Measurements from ENCODE around the gene HAAO. TPM values are rescaled to one million over a fixed set of nuclear protein-coding genes. Genes with fewer than 3 reads are reported as not detected.
A peak's percentile ranks its signal among the peaks of the same experiment; 100 is the strongest.

Gene HAAO
- total and polyA plus RNA-seq, 2 of the 13 experiments (the other 11 are each of a cell fraction or from before 2014, with no cell fraction given): 36.1 to 42.7 TPM

DNA sequence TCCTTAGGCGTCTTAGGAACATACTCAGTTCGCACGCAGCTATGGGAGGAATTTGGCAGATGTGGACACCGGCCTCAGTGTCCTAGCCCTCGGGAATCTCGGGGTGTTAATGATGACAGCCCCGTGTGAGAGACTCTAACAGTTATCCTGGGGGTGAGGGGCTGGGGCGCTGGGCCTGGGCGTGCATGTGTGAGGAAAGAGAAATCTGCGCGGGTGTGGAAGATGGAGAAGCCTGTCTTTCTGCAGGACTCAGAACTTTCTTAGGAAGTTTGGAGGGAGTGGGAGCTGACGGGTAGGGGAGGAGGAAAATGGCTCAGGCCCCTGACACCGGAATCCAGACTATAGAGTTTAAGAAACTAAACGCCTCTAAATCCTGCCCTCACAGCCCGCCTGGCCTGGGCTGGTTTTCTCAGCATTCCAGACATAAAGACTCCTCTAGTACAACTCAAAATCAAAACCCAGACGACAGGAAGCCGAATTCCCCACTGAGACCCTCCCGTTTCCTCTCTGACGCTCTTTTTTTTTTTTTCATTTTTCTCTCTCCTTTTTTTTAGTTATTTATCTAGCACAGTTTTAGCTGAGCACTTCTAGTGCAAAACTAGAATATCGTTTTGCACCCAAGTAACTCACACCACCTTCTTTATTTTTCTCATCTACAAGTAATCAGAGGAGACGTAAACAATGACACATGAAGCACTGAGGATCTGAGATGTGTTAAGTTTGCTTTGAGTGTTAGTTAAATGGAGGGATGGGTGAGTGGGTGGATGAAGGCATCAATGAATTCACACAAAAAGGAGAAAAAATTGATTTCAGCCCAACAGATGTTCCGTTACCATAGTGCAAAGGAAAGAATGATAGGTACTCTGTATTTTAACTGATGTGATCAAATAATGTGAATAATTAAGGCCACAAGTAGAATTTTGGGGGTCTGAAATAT lies 1.2 kb upstream of the HAAO start (continued):
- TF ChIP-seq, protein P1, sequence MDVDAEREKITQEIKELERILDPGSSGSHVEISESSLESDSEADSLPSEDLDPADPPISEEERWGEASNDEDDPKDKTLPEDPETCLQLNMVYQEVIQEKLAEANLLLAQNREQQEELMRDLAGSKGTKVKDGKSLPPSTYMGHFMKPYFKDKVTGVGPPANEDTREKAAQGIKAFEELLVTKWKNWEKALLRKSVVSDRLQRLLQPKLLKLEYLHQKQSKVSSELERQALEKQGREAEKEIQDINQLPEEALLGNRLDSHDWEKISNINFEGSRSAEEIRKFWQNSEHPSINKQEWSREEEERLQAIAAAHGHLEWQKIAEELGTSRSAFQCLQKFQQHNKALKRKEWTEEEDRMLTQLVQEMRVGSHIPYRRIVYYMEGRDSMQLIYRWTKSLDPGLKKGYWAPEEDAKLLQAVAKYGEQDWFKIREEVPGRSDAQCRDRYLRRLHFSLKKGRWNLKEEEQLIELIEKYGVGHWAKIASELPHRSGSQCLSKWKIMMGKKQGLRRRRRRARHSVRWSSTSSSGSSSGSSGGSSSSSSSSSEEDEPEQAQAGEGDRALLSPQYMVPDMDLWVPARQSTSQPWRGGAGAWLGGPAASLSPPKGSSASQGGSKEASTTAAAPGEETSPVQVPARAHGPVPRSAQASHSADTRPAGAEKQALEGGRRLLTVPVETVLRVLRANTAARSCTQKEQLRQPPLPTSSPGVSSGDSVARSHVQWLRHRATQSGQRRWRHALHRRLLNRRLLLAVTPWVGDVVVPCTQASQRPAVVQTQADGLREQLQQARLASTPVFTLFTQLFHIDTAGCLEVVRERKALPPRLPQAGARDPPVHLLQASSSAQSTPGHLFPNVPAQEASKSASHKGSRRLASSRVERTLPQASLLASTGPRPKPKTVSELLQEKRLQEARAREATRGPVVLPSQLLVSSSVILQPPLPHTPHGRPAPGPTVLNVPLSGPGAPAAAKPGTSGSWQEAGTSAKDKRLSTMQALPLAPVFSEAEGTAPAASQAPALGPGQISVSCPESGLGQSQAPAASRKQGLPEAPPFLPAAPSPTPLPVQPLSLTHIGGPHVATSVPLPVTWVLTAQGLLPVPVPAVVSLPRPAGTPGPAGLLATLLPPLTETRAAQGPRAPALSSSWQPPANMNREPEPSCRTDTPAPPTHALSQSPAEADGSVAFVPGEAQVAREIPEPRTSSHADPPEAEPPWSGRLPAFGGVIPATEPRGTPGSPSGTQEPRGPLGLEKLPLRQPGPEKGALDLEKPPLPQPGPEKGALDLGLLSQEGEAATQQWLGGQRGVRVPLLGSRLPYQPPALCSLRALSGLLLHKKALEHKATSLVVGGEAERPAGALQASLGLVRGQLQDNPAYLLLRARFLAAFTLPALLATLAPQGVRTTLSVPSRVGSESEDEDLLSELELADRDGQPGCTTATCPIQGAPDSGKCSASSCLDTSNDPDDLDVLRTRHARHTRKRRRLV (CRISPR knock-in tag; IDR thresholded peaks at IDR 0.05): 0 out of 2 replicates have a peak, but pooled peaks have one; percentile 36
- TF ChIP-seq YY1 (IDR thresholded peaks at IDR 0.05; ENCODE audit: insufficient read depth, insufficient replicate concordance, low read depth, low read length): peak; percentile 9
- no peak for TF ChIP-seq SSRP1 (CRISPR knock-in tag; IDR thresholded peaks at IDR 0.05)
- TF ChIP-seq ARHGAP35 (CRISPR knock-in tag; IDR thresholded peaks at IDR 0.05; ENCODE audit: borderline replicate concordance): 0 out of 2 replicates have a peak, but pooled peaks have one; percentile 12
- TF ChIP-seq ZNF883 (CRISPR knock-in tag; IDR thresholded peaks at IDR 0.05; ENCODE audit: not compliant biosample characterization): peak; percentile 1
- TF ChIP-seq ZNF34 (CRISPR knock-in tag; IDR thresholded peaks at IDR 0.05; ENCODE audit: borderline replicate concordance): no peak
- TF ChIP-seq SNAPC2 (CRISPR knock-in tag; IDR thresholded peaks at IDR 0.05): no peak
- TF ChIP-seq SMARCE1 (IDR thresholded peaks at IDR 0.05; ENCODE audit: borderline replicate concordance): no peak
- no peak for TF ChIP-seq ZNF816 (CRISPR knock-in tag; IDR thresholded peaks at IDR 0.05; ENCODE audit: borderline replicate concordance)
- TF ChIP-seq ZNF747 (CRISPR knock-in tag; IDR thresholded peaks at IDR 0.05; ENCODE audit: borderline replicate concordance): 0 out of 2 replicates have a peak, but pooled peaks have one; percentile 3
- no peak for TF ChIP-seq NBN (conservative IDR thresholded peaks at IDR 0.05)
- TF ChIP-seq NAIF1 (CRISPR knock-in tag; IDR thresholded peaks at IDR 0.05; ENCODE audit: borderline replicate concordance): 0 out of 2 replicates have a peak, but pooled peaks have one; percentile 21
- 0 out of 2 replicates have a peak, but pooled peaks have one; percentile 9 for TF ChIP-seq ZFP41 (CRISPR knock-in tag; IDR thresholded peaks at IDR 0.05; ENCODE audit: borderline replicate concordance)
- TF ChIP-seq HDAC2 (CRISPR knock-in tag; IDR thresholded peaks at IDR 0.05): peak; percentile 24; the same call in 1 of the 2 replicates
- TF ChIP-seq ONECUT2 (CRISPR knock-in tag; IDR thresholded peaks at IDR 0.05): 0 out of 2 replicates have a peak, but pooled peaks have one; percentile 5
- TF ChIP-seq ZMYM4 (CRISPR knock-in tag; IDR thresholded peaks at IDR 0.05): no peak
- no peak for TF ChIP-seq LCORL (IDR thresholded peaks at IDR 0.05)
- TF ChIP-seq LCORL (CRISPR knock-in tag; IDR thresholded peaks at IDR 0.05): peak; percentile 41; the same call in 1 of the 2 replicates
- TF ChIP-seq ZNF577 (CRISPR knock-in tag; IDR thresholded peaks at IDR 0.05; ENCODE audit: borderline replicate concordance, low read depth): 0 out of 2 replicates have a peak, but pooled peaks have one; percentile 31
- no peak for TF ChIP-seq SMYD3 (CRISPR knock-in tag; IDR thresholded peaks at IDR 0.05)
- TF ChIP-seq KAT7 (CRISPR knock-in tag; IDR thresholded peaks at IDR 0.05; ENCODE audit: borderline replicate concordance): peak; percentile 11; the same call in 1 of the 2 replicates
- TF ChIP-seq, protein P2, sequence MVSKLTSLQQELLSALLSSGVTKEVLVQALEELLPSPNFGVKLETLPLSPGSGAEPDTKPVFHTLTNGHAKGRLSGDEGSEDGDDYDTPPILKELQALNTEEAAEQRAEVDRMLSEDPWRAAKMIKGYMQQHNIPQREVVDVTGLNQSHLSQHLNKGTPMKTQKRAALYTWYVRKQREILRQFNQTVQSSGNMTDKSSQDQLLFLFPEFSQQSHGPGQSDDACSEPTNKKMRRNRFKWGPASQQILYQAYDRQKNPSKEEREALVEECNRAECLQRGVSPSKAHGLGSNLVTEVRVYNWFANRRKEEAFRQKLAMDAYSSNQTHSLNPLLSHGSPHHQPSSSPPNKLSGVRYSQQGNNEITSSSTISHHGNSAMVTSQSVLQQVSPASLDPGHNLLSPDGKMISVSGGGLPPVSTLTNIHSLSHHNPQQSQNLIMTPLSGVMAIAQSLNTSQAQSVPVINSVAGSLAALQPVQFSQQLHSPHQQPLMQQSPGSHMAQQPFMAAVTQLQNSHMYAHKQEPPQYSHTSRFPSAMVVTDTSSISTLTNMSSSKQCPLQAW (CRISPR knock-in tag; IDR thresholded peaks at IDR 0.05): peak; percentile 9; the same call in 1 of the 2 replicates
